Muscle layer of colon (tissue), 2 donors: ENCODE measurements around the gene ITGBL1.

ENCODE experiments used
- H3K27ac ChIP-seq: one replicate; pipeline ENCODE4 v1.7.0; 2013; ENCODE audit warnings: low read depth, mild to moderate bottlenecking, low read length, moderate library complexity
- H3K27me3 ChIP-seq, 2 donors: one replicate each; pipeline ENCODE4 v1.7.0; 2013; ENCODE audit warnings: low read length in 2 of 2, mild to moderate bottlenecking in 2 of 2; ENCODE audit not compliant: insufficient read depth in 2 of 2, control insufficient read depth in 1 of 2
- H3K36me3 ChIP-seq: one replicate; pipeline ENCODE4 v1.7.0; 2013; ENCODE audit warnings: mild to moderate bottlenecking, low read length; ENCODE audit not compliant: insufficient read depth
- H3K4me1 ChIP-seq: one replicate; pipeline ENCODE4 v1.7.0; 2013; ENCODE audit warnings: mild to moderate bottlenecking, low read length; ENCODE audit not compliant: insufficient read depth
- H3K4me3 ChIP-seq, 2 donors: one replicate each; pipeline ENCODE4 v1.7.0; 2013; ENCODE audit warnings: low read length in 2 of 2, low read depth in 1 of 2, mild to moderate bottlenecking in 1 of 2, moderate library complexity in 1 of 2
- H3K9ac ChIP-seq: one replicate; pipeline ENCODE4 v1.7.0; 2013; ENCODE audit warnings: low read length
- H3K9me3 ChIP-seq: one replicate; pipeline ENCODE4 v1.7.0; 2013; ENCODE audit warnings: mild to moderate bottlenecking, low read length
- donor health status: abdominal sarcoma.
- donor health status: Adenocarcinoma of cecum.

ITGBL1 gene

GRCh38 chr13:101738336-101738735 is 285.9 kb downstream of the ITGBL1 start:
- no peak overlapping the region for H3K4me3 ChIP-seq
- no peaks in the 10 kb centered on the region for H3K4me1 ChIP-seq
- H3K9ac ChIP-seq, result no peak overlapping the region
- no peaks in the 10 kb centered on the region for H3K36me3 ChIP-seq
- no peak overlapping the region for H3K27ac ChIP-seq
- H3K9me3 ChIP-seq, result no peaks in the 10 kb centered on the region
- no peaks in the 10 kb centered on the region for H3K27me3 ChIP-seq

GRCh38 chr13:101739382-101740178 is 287.1 kb downstream of the ITGBL1 start:
- Histone ChIP-seq H3K9me3 (no peaks in the 10 kb centered on the region), H3K27ac (no peak overlapping the region), H3K9ac (no peak overlapping the region), H3K4me3 (no peak overlapping the region), H3K4me1 (no peaks in the 10 kb centered on the region), H3K36me3 (no peaks in the 10 kb centered on the region), H3K27me3 (no peaks in the 10 kb centered on the region)

- Histone ChIP-seq H3K9me3 (no peaks in the 10 kb centered on the region), H3K27ac (no peak overlapping the region), H3K9ac (no peak overlapping the region), H3K4me3 (no peak overlapping the region), H3K27me3 (no peaks in the 10 kb centered on the region), H3K4me1 (no peaks in the 10 kb centered on the region), H3K36me3 (no peaks in the 10 kb centered on the region)
These were observed 294.0 kb downstream of the ITGBL1 start for GRCh38 chr13:101746513-101746912.

- Histone ChIP-seq H3K27ac (no peak overlapping the region), H3K4me3 (no peak overlapping the region), H3K27me3 (no peaks in the 10 kb centered on the region), H3K9ac (no peak overlapping the region), H3K36me3 (no peaks in the 10 kb centered on the region), H3K4me1 (no peaks in the 10 kb centered on the region), H3K9me3 (no peaks in the 10 kb centered on the region)
These were observed 294.6 kb downstream of the ITGBL1 start for GRCh38 chr13:101747039-101747438.

- Histone ChIP-seq H3K27ac (no peak overlapping the region), H3K4me3 (no peak overlapping the region), H3K27me3 (no peaks in the 10 kb centered on the region), H3K9me3 (no peaks in the 10 kb centered on the region), H3K4me1 (no peaks in the 10 kb centered on the region), H3K36me3 (no peaks in the 10 kb centered on the region), H3K9ac (no peak overlapping the region)
These were observed 297.1 kb downstream of the ITGBL1 start for GRCh38 chr13:101749584-101749983.

- no peak overlapping the region for H3K27ac ChIP-seq
- H3K27me3 ChIP-seq, result no peaks in the 10 kb centered on the region
- no peak overlapping the region for H3K9ac ChIP-seq
- no peak overlapping the region for H3K4me3 ChIP-seq
- H3K36me3 ChIP-seq, result no peaks in the 10 kb centered on the region
- no peaks in the 10 kb centered on the region for H3K4me1 ChIP-seq
- H3K9me3 ChIP-seq, result no peaks in the 10 kb centered on the region
These were observed 299.0 kb downstream of the ITGBL1 start for GRCh38 chr13:101751488-101751887.

GRCh38 chr13:101752432-101752831 is 300.0 kb downstream of the ITGBL1 start:
- no peaks in the 10 kb centered on the region for H3K9me3 ChIP-seq
- H3K4me1 ChIP-seq, result no peaks in the 10 kb centered on the region
- H3K27me3 ChIP-seq, result no peaks in the 10 kb centered on the region
- H3K9ac ChIP-seq, result no peak overlapping the region
- H3K27ac ChIP-seq, result no peak overlapping the region
- H3K36me3 ChIP-seq, result no peaks in the 10 kb centered on the region
- no peak overlapping the region for H3K4me3 ChIP-seq

GRCh38 chr13:101755228-101755887 is 302.9 kb downstream of the ITGBL1 start:
- Histone ChIP-seq H3K9ac (no peak overlapping the region), H3K4me3 (no peak overlapping the region), H3K4me1 (no peaks in the 10 kb centered on the region), H3K27me3 (no peaks in the 10 kb centered on the region), H3K27ac (no peak overlapping the region), H3K36me3 (no peaks in the 10 kb centered on the region), H3K9me3 (no peaks in the 10 kb centered on the region)

- no peak overlapping the region for H3K4me3 ChIP-seq
- H3K36me3 ChIP-seq, result no peaks in the 10 kb centered on the region
- H3K9ac ChIP-seq, result no peak overlapping the region
- H3K4me1 ChIP-seq, result no peaks in the 10 kb centered on the region
- no peak overlapping the region for H3K27ac ChIP-seq
- H3K9me3 ChIP-seq, result no peaks in the 10 kb centered on the region
- H3K27me3 ChIP-seq, result no peaks in the 10 kb centered on the region
These were observed 305.1 kb downstream of the ITGBL1 start for GRCh38 chr13:101757446-101758039.

- Histone ChIP-seq H3K27me3 (no peaks in the 10 kb centered on the region), H3K36me3 (no peaks in the 10 kb centered on the region), H3K9ac (no peak overlapping the region), H3K27ac (no peak overlapping the region), H3K9me3 (no peaks in the 10 kb centered on the region), H3K4me1 (no peaks in the 10 kb centered on the region), H3K4me3 (no peak overlapping the region)
These were observed 310.7 kb downstream of the ITGBL1 start for GRCh38 chr13:101763191-101763590.
